K562 (cell line): ENCODE data around the gene NOX5. TPM values are rescaled to one million over a fixed set of nuclear protein-coding genes. Genes with fewer than 3 reads are reported as not detected.

Experiments used
- ATAC-seq: fragments of 200-7000 bp; cut with Tn5 transposase; 3 replicates; pipeline ENCODE4 v1.9.1; 2020; ENCODE audit warnings: moderate library complexity
- BruUV-seq: library from RNA; stranded (reverse); fragments of 400-500 nt; replicated peaks from 2 replicates; lab custom pipeline; 2021; lab: Mats Ljungman, UMichigan
- CTCF ChIA-PET: fragments of 300-600 bp; formaldehyde crosslinking; extraction: SDS; loops from one replicate; lab custom pipeline; 2021; ENCODE audit warnings: low intra/inter-chr PET ratio; lab: Yijun Ruan, JAX
- POLR2A ChIA-PET: fragments of 300-600, 350-650 bp; sonication (Branson Sonifier 250); formaldehyde crosslinking; extraction: SDS; loops from one replicate; lab custom pipeline; 2021; ENCODE audit warnings: antibody characterized with exemption, inconsistent platforms; lab: Yijun Ruan, JAX
- DNase-seq, 4 experiments: peaks; one replicate each; pipeline versions ENCODE4 v3.0.0 to v3.0.0-alpha.2; 2011 to 2018; ENCODE audit warnings: low spot score in 3 of 4, mixed read lengths in 3 of 4; ENCODE audit errors: extremely low read depth in 1 of 4
- FAIRE-seq: peaks from 2 replicates; lab custom pipeline; 2011; peaks lifted over from hg19 to GRCh38; lab: Jason Lieb, UNC
- H2AFZ ChIP-seq: 2 replicates; pipeline ENCODE4 v1.6.0; 2011; ENCODE audit warnings: low read depth, low read length, control low read depth, inconsistent platforms
- H3K27ac ChIP-seq: fragments of 200-600 bp; 3 replicates; pipeline ENCODE4 v1.8.0; 2011; ENCODE audit warnings: low read depth, mild to moderate bottlenecking, control low read depth, inconsistent platforms, low read length, moderate library complexity, mixed read lengths; ENCODE audit errors: extremely low read depth
- H3K27me3 ChIP-seq, 2 experiments: fragments of 300-600 bp in 1 of 2; 2 replicates in 1 of 2; 3 replicates in 1 of 2; pipeline versions ENCODE4 v1.6.0 to v1.8.0; 2011; ENCODE audit warnings: inconsistent platforms in 2 of 2, low read length in 2 of 2, mild to moderate bottlenecking in 1 of 2, mixed read lengths in 1 of 2, moderate library complexity in 1 of 2; ENCODE audit not compliant: control insufficient read depth in 2 of 2, insufficient read depth in 2 of 2
- H3K36me3 ChIP-seq: fragments of 300-600 bp; 3 replicates; pipeline ENCODE4 v1.8.0; 2011; ENCODE audit warnings: mild to moderate bottlenecking, low read length, inconsistent platforms; ENCODE audit not compliant: control insufficient read depth, insufficient read depth
- H3K4me1 ChIP-seq, 2 experiments: fragments of 200-600 bp in 1 of 2; replicated peaks in 1 of 2; 2 replicates in 1 of 2; 3 replicates in 1 of 2; pipeline versions ENCODE4 v1.5.1 to v1.8.0; 2011; ENCODE audit warnings: inconsistent platforms in 2 of 2, low read length in 2 of 2, mild to moderate bottlenecking in 1 of 2, mixed read lengths in 1 of 2, moderate library complexity in 1 of 2; ENCODE audit not compliant: control insufficient read depth in 2 of 2, insufficient read depth in 2 of 2
- H3K4me2 ChIP-seq: 2 replicates; pipeline ENCODE4 v1.6.1; 2011; ENCODE audit warnings: low read length, control low read depth, inconsistent platforms, mixed read lengths; ENCODE audit not compliant: insufficient read depth
- H3K4me3 ChIP-seq: fragments of 200-600 bp; sonication (generic), shearing (Covaris generic); 2 replicates; pipeline ENCODE4 v1.5.1; 2016; ENCODE audit warnings: control low read depth, inconsistent platforms
- H3K79me2 ChIP-seq: fragments of 200-600 bp; 3 replicates; pipeline ENCODE4 v1.8.0; 2011; ENCODE audit warnings: low read length, inconsistent platforms; ENCODE audit not compliant: control insufficient read depth, insufficient read depth
- H3K9ac ChIP-seq, 2 experiments: 2 replicates each; pipeline versions ENCODE4 v1.6.0 to v1.6.1; 2011; ENCODE audit warnings: low read depth in 2 of 2, low read length in 2 of 2, control low read depth in 1 of 2, inconsistent platforms in 1 of 2, mild to moderate bottlenecking in 1 of 2, mixed read lengths in 1 of 2; ENCODE audit not compliant: insufficient read depth in 1 of 2
- H3K9me1 ChIP-seq: one replicate; pipeline ENCODE4 v1.6.0; 2011; ENCODE audit warnings: inconsistent platforms, mild to moderate bottlenecking, low read length, moderate library complexity; ENCODE audit not compliant: control insufficient read depth, insufficient read depth
- H3K9me3 ChIP-seq: replicated peaks from 2 replicates; pipeline ENCODE4 v1.5.1; 2011; ENCODE audit warnings: low read depth, low read length, inconsistent platforms; ENCODE audit not compliant: control insufficient read depth, insufficient read depth
- H4K20me1 ChIP-seq: replicated peaks from 2 replicates; pipeline ENCODE4 v1.6.1; 2011; ENCODE audit warnings: low read length, inconsistent platforms, mixed read lengths; ENCODE audit not compliant: control insufficient read depth, insufficient read depth
- AFF4 ChIP-seq: sonication (generic); formaldehyde crosslinking; IDR thresholded peaks from 2 replicates; pipeline ENCODE4 v1.8.0; 2023; ENCODE audit warnings: mild to moderate bottlenecking, missing genetic modification reagents
- CGGBP1 ChIP-seq: fragments of 250-450 bp; sonication (Bioruptor Pico); IDR thresholded peaks from 2 replicates; pipeline ENCODE4 v1.9.0; 2021; ENCODE audit warnings: mild to moderate bottlenecking
- DDX20 ChIP-seq: fragments of 450-650 bp; IDR thresholded peaks from 2 replicates; pipeline ENCODE4 v1.6.1; 2016; ENCODE audit warnings: missing genetic modification characterization, low read depth, mild to moderate bottlenecking, missing compliant biosample characterization, moderate library complexity
- FOXA1 ChIP-seq: fragments of 450-650 bp; IDR thresholded peaks from 2 replicates; pipeline ENCODE4 v1.6.1; 2016; ENCODE audit warnings: mild to moderate bottlenecking, borderline replicate concordance
- KHSRP ChIP-seq: fragments of 450-650 bp; IDR thresholded peaks from 2 replicates; pipeline ENCODE4 v1.6.1; 2017
- MECOM ChIP-seq: fragments of 250-450 bp; sonication (Bioruptor Pico); IDR thresholded peaks from 2 replicates; pipeline ENCODE4 v1.8.0; 2022; ENCODE audit warnings: inconsistent platforms
- MLLT1 ChIP-seq, 2 experiments: fragments of 450-650 bp; IDR thresholded peaks; 2 replicates each; pipeline ENCODE4 v1.6.1; 2016
- PCBP1 ChIP-seq: fragments of 200-400 bp; formaldehyde crosslinking; IDR thresholded peaks from 2 replicates; pipeline ENCODE4 v1.6.1; 2018; ENCODE audit warnings: mild to moderate bottlenecking, low read depth, low read length; ENCODE audit not compliant: poor library complexity, severe bottlenecking
- RFX1 ChIP-seq: fragments of 450-650 bp; IDR thresholded peaks from 2 replicates; pipeline ENCODE4 v1.6.1; 2016; ENCODE audit warnings: mild to moderate bottlenecking, moderate library complexity
- SIN3A ChIP-seq, 2 experiments: fragments of 150-350 bp in 1 of 2; IDR thresholded peaks; 2 replicates each; pipeline ENCODE4 v1.6.1; 2011 to 2016; ENCODE audit warnings: borderline replicate concordance in 2 of 2, low read depth in 2 of 2, low read length in 2 of 2, mild to moderate bottlenecking in 2 of 2, moderate library complexity in 2 of 2; ENCODE audit not compliant: control insufficient read depth in 1 of 2
- ZBTB7A ChIP-seq: IDR thresholded peaks from 2 replicates; pipeline ENCODE4 v1.6.1; 2011; ENCODE audit warnings: low read depth, mild to moderate bottlenecking, low read length, moderate library complexity, borderline replicate concordance; ENCODE audit not compliant: control insufficient read depth
- ZKSCAN1 ChIP-seq: fragments of 150-350 bp; IDR thresholded peaks from 2 replicates; pipeline ENCODE4 v1.6.1; 2016; ENCODE audit warnings: low read depth, low read length
- ZNF551 ChIP-seq: fragments of 250-450 bp; sonication (Bioruptor Pico); IDR thresholded peaks from 2 replicates; pipeline ENCODE4 v1.5.0; 2021; ENCODE audit warnings: mild to moderate bottlenecking, moderate library complexity
- ZNF740 ChIP-seq, 3 experiments: fragments of 200-800 bp in 1 of 3; sonication (Bioruptor generic) in 1 of 3; sonication (generic) in 1 of 3; formaldehyde crosslinking in 1 of 3; IDR thresholded peaks; 2 replicates each; pipeline versions ENCODE4 v1.6.1 to v1.8.0; 2016 to 2022; ENCODE audit warnings: mild to moderate bottlenecking in 2 of 3, missing compliant biosample characterization in 2 of 3, missing genetic modification characterization in 2 of 3, missing genetic modification reagents in 1 of 3
- WGBS: fragments of 100-300 bp; shearing (Covaris generic); methylation state at CpG from one replicate; pipeline ENCODE4 v1.1.6; 2016; ENCODE audit warnings: low coverage, mixed read lengths; ENCODE audit not compliant: insufficient coverage; ENCODE audit errors: missing lambda C conversion rate; 5-methylcytosine and 5-hydroxymethylcytosine counted together
- in situ Hi-C: fragments of 300-500 bp; cut with MboI; formaldehyde crosslinking; loops from 4 replicates; pipeline ENCODE4 v1.15.0; 2018; ENCODE audit warnings: inconsistent platforms, mixed read lengths
- intact Hi-C: fragments of 100-400 bp; cut with micrococcal nuclease; formaldehyde crosslinking; loops from 2 replicates; pipeline ENCODE4 v1.14.2; 2022
- polyA plus RNA-seq, 8 experiments: library from polyadenylated mRNA; depleted of rRNA in 4 of 8; stranded (reverse) in 5 of 8; unstranded in 3 of 8; fragments of >200 nt; fragmentation: Nextera tagmentation in 2 of 8; fragmentation: Illumina TruSeq in 1 of 8; extraction: Ambion mirVana in 2 of 8; extraction: Trizol in 1 of 8; gene quantifications; 2 replicates each; pipeline versions ENCODE4 v1.2.1 to v1.2.3, GENCODE V29; 2011 to 2014; ENCODE audit warnings: inconsistent platforms in 1 of 8, missing spikeins in 1 of 8
- total RNA-seq, 7 experiments: library from RNA; depleted of rRNA in 6 of 7; stranded (reverse); fragments of >200 nt in 6 of 7; fragmentation: Illumina TruSeq in 2 of 7; extraction: Trizol in 2 of 7; gene quantifications; 2 replicates each; pipeline versions ENCODE4 v1.2.1 to v1.2.3, GENCODE V29; 2011 to 2021; ENCODE audit warnings: low replicate concordance in 1 of 7

The NOX5 gene
- total and polyA plus RNA-seq, 9 of the 15 experiments (the other 6 are each of a cell fraction or from before 2014, with no cell fraction given): 0.01 TPM; not detected in 8

- FAIRE-seq (no peak), ATAC-seq (no peak), DNase-seq (no peak)
- ChIA-PET CTCF (no interaction called here), POLR2A (interaction anchor here (0.7 kb wide), 1 partner anchor 9 kb away, joined by 3 read pairs; no protein-coding TSS in a partner anchor)
- 5% methylated on average over 4 of the region's 5 CpGs for WGBS
- H3K4me3 ChIP-seq: no peak overlapping the region
- peaks cover 0 to 16% of the 10 kb centered on the region in 2 experiments; a peak in 2 of 5 replicates for H3K4me1 ChIP-seq
- no peak overlapping the region for H3K9ac ChIP-seq
- no peak overlapping the region for H3K27ac ChIP-seq
- H4K20me1 ChIP-seq: no peaks in the 10 kb centered on the region
- no peak overlapping the region for H3K4me2 ChIP-seq
- in situ Hi-C loops (no loop called here), intact Hi-C loops (no loop called here)
- no TSS peak for BruUV-seq
- no peaks in the 10 kb centered on the region for H3K9me3 ChIP-seq
- H3K36me3 ChIP-seq: no peaks in the 10 kb centered on the region
- peaks cover 21 to 22% of the 10 kb centered on the region in 2 experiments for H3K27me3 ChIP-seq
- H3K79me2 ChIP-seq: no peaks in the 10 kb centered on the region
- H3K9me1 ChIP-seq: no peaks in the 10 kb centered on the region
- no peak overlapping the region for H2AFZ ChIP-seq
- TF ChIP-seq ZNF740 (CRISPR knock-in tag; IDR thresholded peaks at IDR 0.05): no peak
- TF ChIP-seq ZNF740 (tag; IDR thresholded peaks at IDR 0.05): no peak
- peak; percentile 72; the same call in 1 of the 2 replicates for TF ChIP-seq ZKSCAN1
- TF ChIP-seq ZBTB7A: no peak
- no peak for TF ChIP-seq AFF4
- no peak for TF ChIP-seq DDX20
- TF ChIP-seq MECOM (CRISPR knock-in tag): no peak
- no peak for TF ChIP-seq MLLT1 (IDR thresholded peaks at IDR 0.05)
- no peak for TF ChIP-seq SIN3A (IDR thresholded peaks at IDR 0.05; ENCODE audit: borderline replicate concordance in 2 of 2, control insufficient read depth in 1 of 2, low read depth in 2 of 2, low read length in 2 of 2)
- no peak for TF ChIP-seq ZNF551 (CRISPR knock-in tag)
- no peak for TF ChIP-seq KHSRP
- TF ChIP-seq RFX1: 0 out of 2 replicates have a peak, but pooled peaks have one; percentile 20
- TF ChIP-seq CGGBP1 (CRISPR knock-in tag): no peak
- no peak for TF ChIP-seq PCBP1
- TF ChIP-seq FOXA1: no peak
These were observed 75.9 kb downstream of the NOX5 start for GRCh38 chr15:69090197-69090948.
